Amygdala (tissue), 56 donors: ENCODE results near the gene CARD19.
A peak's percentile ranks its signal among the peaks of the same experiment; 100 is the strongest.

Experiments used
- DNase-seq, 56 donors: peaks; one replicate each; lab custom pipeline; 2025; lab: John Stamatoyannopoulos, UW

CARD19 gene

DNA sequence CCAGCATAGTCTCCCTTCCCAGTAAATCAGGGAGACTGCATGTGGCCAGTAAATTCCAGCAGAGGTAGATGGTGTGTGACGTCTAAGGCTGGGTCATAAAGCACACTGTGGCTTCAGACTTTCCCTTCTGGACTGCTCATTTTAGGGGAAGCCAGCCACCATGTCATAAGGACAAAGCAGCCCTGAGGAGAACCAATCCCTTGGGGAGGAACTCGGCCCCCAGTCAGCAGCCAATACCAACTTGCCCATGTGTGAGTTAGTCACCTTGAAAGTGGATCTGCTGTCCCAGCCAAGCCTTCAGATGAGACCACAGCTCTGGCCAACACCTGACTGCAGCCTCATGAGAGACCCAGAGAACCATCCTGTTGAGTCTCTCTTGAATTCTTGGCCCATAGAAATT lies 52.7 kb downstream of the CARD19 start:
- DNase-seq, result no peak

DNA sequence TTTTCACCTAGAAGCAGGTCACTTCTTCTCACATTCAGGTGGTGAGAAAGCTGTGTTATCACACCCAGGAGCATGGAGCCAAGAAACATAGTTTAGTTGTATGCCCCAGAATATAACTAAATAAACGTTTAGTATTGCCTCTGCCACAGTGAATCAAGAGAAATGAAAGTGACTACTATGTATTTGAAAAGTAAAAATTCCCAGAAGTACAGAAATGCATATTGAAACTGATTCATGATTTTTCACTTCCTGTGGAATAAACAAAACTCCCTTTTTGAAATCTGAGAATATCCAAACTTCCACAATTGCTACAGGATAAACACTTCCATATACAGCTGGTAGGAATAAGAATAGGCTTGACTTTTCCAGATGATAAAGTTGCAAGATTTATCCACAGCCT lies 53.3 kb downstream of the CARD19 start:
- DNase-seq, result no peak

- no peak for DNase-seq
Observed at GRCh38 chr9:93151097-93151784, 55.2 kb downstream of the CARD19 start.

DNA sequence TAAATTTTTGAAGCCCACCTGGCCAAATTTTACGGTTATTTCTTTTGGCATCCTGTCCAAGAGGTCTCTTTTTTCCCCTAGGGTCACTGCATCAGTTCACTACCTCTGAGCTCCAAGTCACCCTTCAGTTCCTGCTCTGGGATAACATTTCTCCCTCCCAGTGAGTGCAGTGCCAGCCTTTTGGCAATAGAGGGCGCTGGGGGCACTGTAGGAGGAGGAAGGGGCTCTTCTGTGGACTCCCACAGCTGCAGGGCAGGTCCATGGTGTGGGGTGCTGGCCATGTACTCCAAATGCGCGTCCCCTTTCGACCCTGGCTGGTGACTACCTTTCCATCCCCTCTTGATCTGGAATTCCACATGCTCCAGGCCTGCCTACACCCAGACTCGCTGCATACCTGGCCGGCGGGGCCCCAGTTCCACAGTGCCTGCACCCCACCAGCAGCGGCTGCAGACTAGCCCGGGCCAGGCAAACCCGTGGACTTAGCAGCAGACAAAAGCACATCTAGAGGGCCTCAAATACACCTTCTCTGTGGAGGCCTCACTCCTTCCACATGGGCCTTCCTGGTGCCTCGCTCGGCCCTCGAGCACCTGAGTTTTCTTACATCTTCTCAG lies 58.4 kb downstream of the CARD19 start:
- peak in 11 of 56 donors; percentile 9 to 34 (median 18) for DNase-seq

- DNase-seq, result peak in 45 of 56 donors; percentile 16 to 84 (median 57)
Observed at GRCh38 chr9:93155716-93156474, 59.9 kb downstream of the CARD19 start.

GRCh38 chr9:93156475-93157008 lies 60.5 kb downstream of the CARD19 start:
- DNase-seq, result no peak

DNA sequence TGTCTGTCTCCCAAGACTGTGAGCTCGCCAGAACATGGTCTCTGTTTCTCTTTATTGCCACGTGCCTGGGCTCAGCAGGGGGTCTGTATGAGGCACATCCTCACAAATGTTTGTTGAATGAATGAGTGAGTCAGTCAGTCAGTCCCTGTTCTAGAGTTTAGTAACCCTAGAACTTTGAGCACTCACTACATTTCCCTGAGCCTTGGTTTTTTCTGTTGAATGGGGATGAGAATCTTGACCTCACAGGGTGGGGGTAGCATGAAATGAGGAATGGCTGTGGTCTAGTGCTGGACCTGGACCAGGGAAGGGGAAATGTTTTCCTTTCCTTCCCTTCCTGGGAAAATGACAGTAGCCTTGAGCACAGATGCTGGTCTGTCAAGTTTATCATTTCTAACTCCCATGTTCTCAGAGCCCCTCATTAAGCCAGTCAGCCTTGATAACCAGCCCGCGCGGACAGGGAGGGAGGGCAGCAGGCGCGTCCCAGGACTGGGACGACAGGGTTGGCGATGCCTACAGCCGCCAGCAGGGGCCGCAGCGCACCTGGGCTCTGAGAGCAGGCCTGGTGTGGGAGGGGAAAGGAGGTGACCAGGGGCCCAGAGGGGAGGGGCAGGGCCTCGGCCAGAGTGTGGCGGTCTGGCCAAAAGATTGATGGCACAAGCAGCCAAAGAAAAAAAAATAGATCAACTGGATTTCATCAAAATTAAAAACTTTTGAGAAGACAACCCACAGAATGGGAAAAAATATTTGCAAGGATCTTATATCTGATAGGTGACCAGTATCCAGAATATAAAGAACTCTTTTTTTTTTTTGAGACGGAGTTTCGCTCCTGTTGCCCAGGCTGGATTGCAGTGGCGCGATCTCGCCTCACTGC lies 63.8 kb downstream of the CARD19 start:
- DNase-seq, result peak in 52 of 56 donors; percentile 17 to 83 (median 56)

- DNase-seq, result peak in 1 of 56 donors; percentile 16
Observed at GRCh38 chr9:93161786-93162562, 66.0 kb downstream of the CARD19 start.
